HG03045 (cell line): ENCODE results near the gene GRIK2.

Source experiments
- ATAC-seq: cut with Tn5 transposase; IDR thresholded peaks from one replicate; pipeline ENCODE4 v1.9.1; 2021; ENCODE audit warnings: mild to moderate bottlenecking, moderate library complexity; ENCODE audit not compliant: unreplicated experiment

Gene GRIK2

GRCh38 chr6:102115911-102116310 lies 722.4 kb downstream of the GRIK2 start:
- ATAC-seq: no peak

DNA sequence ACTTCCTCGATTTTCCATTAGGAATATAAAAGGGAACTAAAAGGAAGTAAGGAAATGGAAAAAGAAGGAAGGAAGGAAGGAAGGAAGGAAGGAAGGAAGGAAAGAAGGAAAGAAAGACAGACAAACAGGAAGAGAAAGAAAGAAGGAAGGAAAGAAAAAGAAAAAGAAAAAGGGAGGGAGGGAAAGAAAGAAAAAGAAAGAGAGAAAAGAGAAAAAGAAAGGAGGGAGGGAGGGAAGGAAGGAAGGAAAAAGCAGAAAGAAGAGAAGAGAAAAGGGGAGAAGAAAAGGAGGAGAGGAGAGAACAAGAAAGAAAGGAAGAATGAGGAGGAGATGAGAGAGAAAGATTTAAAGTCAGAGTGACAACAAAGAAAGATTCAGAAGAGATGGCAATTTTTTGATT lies 724.5 kb downstream of the GRIK2 start:
- no peak for ATAC-seq
